K562 (cell line): ENCODE results near the gene CCR5AS.

Experiments
- ARNT ChIP-seq, 2 experiments: fragments of 450-650 bp; IDR thresholded peaks; 2 replicates each; pipeline ENCODE4 v1.6.1; 2016; ENCODE audit warnings: mild to moderate bottlenecking in 1 of 2
- CREB5 ChIP-seq: fragments of 250-450 bp; sonication (Bioruptor Pico); IDR thresholded peaks from 2 replicates; pipeline ENCODE4 v1.5.0; 2020; ENCODE audit warnings: mild to moderate bottlenecking
- DPF2 ChIP-seq: fragments of 450-650 bp; IDR thresholded peaks from 2 replicates; pipeline ENCODE4 v1.6.1; 2016
- FOXA3 ChIP-seq, 2 experiments: fragments of 450-650 bp in 1 of 2; sonication (generic) in 1 of 2; formaldehyde crosslinking; IDR thresholded peaks in 1 of 2; conservative IDR thresholded peaks in 1 of 2; 2 replicates each; pipeline versions ENCODE4 v1.4.0 to v1.8.0; 2020 to 2022; ENCODE audit warnings: mild to moderate bottlenecking in 2 of 2, missing genetic modification reagents in 1 of 2
- SIX5 ChIP-seq, 2 experiments: IDR thresholded peaks; 2 replicates each; pipeline ENCODE4 v1.6.1; 2011; ENCODE audit warnings: low read length in 2 of 2, borderline replicate concordance in 1 of 2, low read depth in 1 of 2, mild to moderate bottlenecking in 1 of 2, moderate library complexity in 1 of 2; ENCODE audit not compliant: insufficient read depth in 1 of 2
- ZC3H8 ChIP-seq: fragments of 450-650 bp; IDR thresholded peaks from 2 replicates; pipeline ENCODE4 v1.6.1; 2017
- ZNF436 ChIP-seq: fragments of 250-450, 450-650 bp; sonication (Bioruptor Pico); formaldehyde crosslinking; IDR thresholded peaks from 2 replicates; pipeline ENCODE4 v1.7.0; 2020; ENCODE audit warnings: mild to moderate bottlenecking
- TF ChIP-seq, protein P1 (sequence below): fragments of 450-650 bp; IDR thresholded peaks from 2 replicates; pipeline ENCODE4 v1.6.1; 2016; ENCODE audit warnings: low read depth

CCR5AS gene

DNA sequence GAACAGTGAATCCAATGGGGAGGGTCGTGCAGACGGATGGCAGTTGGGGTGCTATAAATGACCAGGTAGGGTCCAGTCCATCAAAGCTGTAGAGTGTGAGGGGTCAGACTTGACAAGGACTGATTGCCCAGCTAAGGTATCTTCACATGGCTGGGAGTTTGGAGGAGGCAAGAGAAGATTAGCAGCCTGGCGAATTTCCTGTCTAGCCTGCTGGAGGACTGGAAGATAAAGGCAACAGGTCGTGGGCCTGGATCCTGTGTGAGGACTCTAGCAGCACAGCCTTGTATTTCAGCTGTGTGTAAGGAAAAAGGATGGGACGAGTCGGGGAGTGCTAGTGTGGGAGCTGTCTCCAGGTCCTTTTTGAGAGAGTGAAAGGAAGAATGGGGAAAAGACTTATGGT lies 17.6 kb downstream of the CCR5AS start (continued):
- TF ChIP-seq, protein P1, sequence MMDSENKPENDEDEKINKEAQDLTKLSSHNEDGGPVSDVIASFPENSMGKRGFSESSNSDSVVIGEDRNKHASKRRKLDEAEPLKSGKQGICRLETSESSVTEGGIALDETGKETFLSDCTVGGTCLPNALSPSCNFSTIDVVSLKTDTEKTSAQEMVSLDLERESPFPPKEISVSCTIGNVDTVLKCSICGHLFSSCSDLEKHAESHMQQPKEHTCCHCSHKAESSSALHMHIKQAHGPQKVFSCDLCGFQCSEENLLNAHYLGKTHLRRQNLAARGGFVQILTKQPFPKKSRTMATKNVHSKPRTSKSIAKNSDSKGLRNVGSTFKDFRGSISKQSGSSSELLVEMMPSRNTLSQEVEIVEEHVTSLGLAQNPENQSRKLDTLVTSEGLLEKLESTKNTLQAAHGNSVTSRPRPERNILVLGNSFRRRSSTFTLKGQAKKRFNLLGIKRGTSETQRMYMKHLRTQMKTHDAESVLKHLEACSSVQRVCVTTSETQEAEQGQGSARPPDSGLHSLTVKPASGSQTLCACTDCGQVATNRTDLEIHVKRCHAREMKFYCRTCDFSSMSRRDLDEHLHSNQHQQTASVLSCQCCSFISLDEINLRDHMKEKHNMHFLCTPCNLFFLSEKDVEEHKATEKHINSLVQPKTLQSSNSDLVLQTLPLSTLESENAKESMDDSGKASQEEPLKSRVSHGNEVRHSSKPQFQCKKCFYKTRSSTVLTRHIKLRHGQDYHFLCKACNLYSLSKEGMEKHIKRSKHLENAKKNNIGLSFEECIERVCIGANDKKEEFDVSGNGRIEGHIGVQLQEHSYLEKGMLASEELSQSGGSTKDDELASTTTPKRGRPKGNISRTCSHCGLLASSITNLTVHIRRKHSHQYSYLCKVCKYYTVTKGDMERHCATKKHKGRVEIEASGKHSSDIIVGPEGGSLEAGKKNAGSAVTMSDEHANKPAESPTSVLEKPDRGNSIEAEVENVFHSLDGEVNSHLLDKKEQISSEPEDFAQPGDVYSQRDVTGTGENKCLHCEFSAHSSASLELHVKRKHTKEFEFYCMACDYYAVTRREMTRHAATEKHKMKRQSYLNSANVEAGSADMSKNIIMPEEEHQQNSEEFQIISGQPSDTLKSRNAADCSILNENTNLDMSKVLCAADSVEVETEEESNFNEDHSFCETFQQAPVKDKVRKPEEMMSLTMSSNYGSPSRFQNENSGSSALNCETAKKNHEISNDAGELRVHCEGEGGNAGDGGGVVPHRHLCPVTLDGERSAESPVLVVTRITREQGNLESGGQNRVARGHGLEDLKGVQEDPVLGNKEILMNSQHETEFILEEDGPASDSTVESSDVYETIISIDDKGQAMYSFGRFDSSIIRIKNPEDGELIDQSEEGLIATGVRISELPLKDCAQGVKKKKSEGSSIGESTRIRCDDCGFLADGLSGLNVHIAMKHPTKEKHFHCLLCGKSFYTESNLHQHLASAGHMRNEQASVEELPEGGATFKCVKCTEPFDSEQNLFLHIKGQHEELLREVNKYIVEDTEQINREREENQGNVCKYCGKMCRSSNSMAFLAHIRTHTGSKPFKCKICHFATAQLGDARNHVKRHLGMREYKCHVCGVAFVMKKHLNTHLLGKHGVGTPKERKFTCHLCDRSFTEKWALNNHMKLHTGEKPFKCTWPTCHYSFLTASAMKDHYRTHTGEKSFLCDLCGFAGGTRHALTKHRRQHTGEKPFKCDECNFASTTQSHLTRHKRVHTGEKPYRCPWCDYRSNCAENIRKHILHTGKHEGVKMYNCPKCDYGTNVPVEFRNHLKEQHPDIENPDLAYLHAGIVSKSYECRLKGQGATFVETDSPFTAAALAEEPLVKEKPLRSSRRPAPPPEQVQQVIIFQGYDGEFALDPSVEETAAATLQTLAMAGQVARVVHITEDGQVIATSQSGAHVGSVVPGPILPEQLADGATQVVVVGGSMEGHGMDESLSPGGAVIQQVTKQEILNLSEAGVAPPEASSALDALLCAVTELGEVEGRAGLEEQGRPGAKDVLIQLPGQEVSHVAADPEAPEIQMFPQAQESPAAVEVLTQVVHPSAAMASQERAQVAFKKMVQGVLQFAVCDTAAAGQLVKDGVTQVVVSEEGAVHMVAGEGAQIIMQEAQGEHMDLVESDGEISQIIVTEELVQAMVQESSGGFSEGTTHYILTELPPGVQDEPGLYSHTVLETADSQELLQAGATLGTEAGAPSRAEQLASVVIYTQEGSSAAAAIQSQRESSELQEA, result no peak
- TF ChIP-seq CREB5 (CRISPR knock-in tag), result no peak
- TF ChIP-seq ZNF436 (CRISPR knock-in tag), result no peak
- TF ChIP-seq FOXA3 (CRISPR knock-in tag; conservative IDR thresholded peaks at IDR 0.05 in 1 of 2, IDR thresholded peaks at IDR 0.05 in 1 of 2), result no peak
- TF ChIP-seq ARNT (IDR thresholded peaks at IDR 0.05), result no peak
- no peak for TF ChIP-seq ZC3H8
- TF ChIP-seq SIX5 (IDR thresholded peaks at IDR 0.05; ENCODE audit: borderline replicate concordance in 1 of 2, insufficient read depth in 1 of 2, low read depth in 1 of 2, low read length in 2 of 2), result no peak
- TF ChIP-seq DPF2, result no peak
- TF ChIP-seq, all 486 proteins: peak for 5
